ENCODE results near the gene RARRES1.
A peak's percentile ranks its signal among the peaks of the same experiment; 100 is the strongest.
"Not testable (repeated sequence)": the region's sequence is repeated elsewhere in the genome, so short reads cannot be mapped to it uniquely, and the experiment has no call there.

The RARRES1 gene

GRCh38 chr3:158731486-158731885 lies 771 bp downstream of the RARRES1 start:
- no peak for DNase-seq

- no peak for DNase-seq
These were observed 3.4 kb downstream of the RARRES1 start for GRCh38 chr3:158728851-158729250.

GRCh38 chr3:158728061-158728377 lies 4.2 kb downstream of the RARRES1 start:
- DNase-seq = no peak

GRCh38 chr3:158727206-158728060 lies 4.8 kb downstream of the RARRES1 start:
- DNase-seq = peak; percentile 49 to 55

GRCh38 chr3:158725348-158726011 lies 6.8 kb downstream of the RARRES1 start:
- DNase-seq = peak; percentile 7 to 9

- DNase-seq = no peak
These were observed 8.3 kb downstream of the RARRES1 start for GRCh38 chr3:158723991-158724390.

GRCh38 chr3:158722108-158722507 lies 10.1 kb downstream of the RARRES1 start:
- DNase-seq = no peak

GRCh38 chr3:158718490-158719170 lies 13.6 kb downstream of the RARRES1 start:
- DNase-seq = no peak

GRCh38 chr3:158717576-158717975 lies 14.7 kb downstream of the RARRES1 start:
- DNase-seq = no peak

GRCh38 chr3:158713094-158713499 lies 19.2 kb downstream of the RARRES1 start:
- DNase-seq = no peak

GRCh38 chr3:158712443-158712842 lies 19.8 kb downstream of the RARRES1 start:
- no peak for DNase-seq

GRCh38 chr3:158711886-158712285 lies 20.4 kb downstream of the RARRES1 start:
- no peak for DNase-seq

- DNase-seq = no peak
These were observed 21.7 kb downstream of the RARRES1 start for GRCh38 chr3:158710601-158711000.

- no peak for DNase-seq
These were observed 22.6 kb downstream of the RARRES1 start for GRCh38 chr3:158709666-158710083.

- no peak for DNase-seq
These were observed 28.7 kb downstream of the RARRES1 start for GRCh38 chr3:158703566-158703965.

GRCh38 chr3:158702815-158703481 lies 29.3 kb downstream of the RARRES1 start:
- no peak for DNase-seq

- DNase-seq = no peak
These were observed 30.7 kb downstream of the RARRES1 start for GRCh38 chr3:158701420-158702065.

- no peak for DNase-seq
These were observed 31.7 kb downstream of the RARRES1 start for GRCh38 chr3:158700559-158700958.

GRCh38 chr3:158696618-158697017 lies 35.6 kb downstream of the RARRES1 start:
- DNase-seq = no peak

GRCh38 chr3:158693866-158694456 lies 38.3 kb downstream of the RARRES1 start:
- not testable (repeated sequence) for DNase-seq

- no peak for DNase-seq
These were observed 47.1 kb downstream of the RARRES1 start for GRCh38 chr3:158685159-158685558.

GRCh38 chr3:158683230-158683962 lies 48.9 kb downstream of the RARRES1 start:
- no peak for DNase-seq
